Tongue (tissue), 2 donors: ENCODE measurements around the gene DHX58. TPM values are rescaled to one million over a fixed set of nuclear protein-coding genes. Genes with fewer than 3 reads are reported as not detected.

Experiments
- DNase-seq: peaks from one replicate; pipeline ENCODE4 v3.0.0-alpha.2; 2015
- total RNA-seq: library from RNA; depleted of rRNA; stranded (reverse); fragments of >200 nt; gene quantifications from one replicate; pipeline ENCODE4 v1.2.3, GENCODE V29; 2014

DHX58 gene
- total RNA-seq, 1 donor from 2014 or later: 14.4 TPM

DNA sequence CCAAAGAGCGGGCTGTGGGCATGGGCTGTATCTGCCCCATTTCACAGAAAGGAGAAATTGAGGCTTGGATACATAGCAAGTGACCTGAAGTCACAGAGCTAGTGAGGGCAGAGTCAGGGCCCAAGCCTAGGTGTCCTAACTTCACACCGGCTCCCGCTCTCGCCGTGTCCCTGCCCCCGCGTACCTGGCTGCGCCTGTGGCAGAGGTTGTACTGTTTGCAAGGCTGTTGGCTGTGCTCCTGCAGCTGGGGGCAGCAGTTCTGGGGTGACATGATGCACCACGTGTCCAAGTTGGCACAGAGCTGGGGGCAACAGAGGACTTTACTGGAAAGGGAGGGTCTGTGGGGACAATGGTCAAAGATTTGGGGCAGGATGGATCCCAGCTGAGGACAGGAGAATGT, 3.4 kb downstream of the DHX58 start:
- no peak for DNase-seq

DNA sequence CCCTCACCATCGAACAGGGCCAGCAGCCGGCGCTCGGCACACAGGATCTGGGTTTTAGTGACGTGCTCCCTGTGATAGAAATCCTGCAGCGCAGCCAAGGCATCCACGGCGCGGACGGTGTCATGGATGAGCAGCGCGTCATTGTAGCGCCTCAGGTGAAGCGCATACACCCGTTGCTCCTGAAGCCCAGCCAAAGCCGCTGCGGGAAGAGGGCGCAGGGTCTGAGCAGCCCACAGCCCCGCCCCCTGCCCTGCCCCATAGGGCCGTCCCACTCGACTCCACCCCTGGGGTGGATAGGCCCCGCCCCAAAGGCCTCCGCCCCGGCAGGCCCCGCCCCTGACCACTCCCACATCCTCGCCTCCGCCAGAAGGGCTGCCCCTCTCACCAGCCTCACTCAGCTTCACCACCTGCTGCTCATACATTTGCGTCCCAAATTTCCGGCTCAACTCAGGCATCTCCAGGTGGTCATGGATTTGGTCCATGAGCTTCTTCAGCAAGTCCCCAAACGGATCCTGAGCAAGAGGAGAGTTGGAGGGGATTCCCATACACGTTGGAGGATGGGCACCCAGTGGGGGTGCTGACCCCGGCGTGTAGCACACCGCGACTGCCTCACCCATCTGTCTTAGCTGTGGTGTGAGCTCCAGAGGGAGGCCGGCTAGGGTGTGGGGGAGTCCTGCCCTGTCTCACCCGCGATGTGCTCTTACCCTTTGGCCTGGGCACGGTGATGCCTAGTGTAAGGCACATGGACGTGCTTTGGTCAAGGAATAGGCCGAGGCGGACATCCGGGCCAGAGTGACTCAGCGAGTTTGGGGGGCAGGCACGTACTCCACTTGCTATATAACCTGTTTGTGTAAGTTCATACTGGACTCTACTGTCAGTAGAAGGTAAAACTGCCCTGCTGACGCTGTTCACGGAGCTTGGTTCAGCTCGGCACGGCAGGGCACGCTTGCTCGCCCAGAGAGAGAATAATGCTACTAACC, 4.6 kb downstream of the DHX58 start:
- peak; percentile 88 for DNase-seq

DNA sequence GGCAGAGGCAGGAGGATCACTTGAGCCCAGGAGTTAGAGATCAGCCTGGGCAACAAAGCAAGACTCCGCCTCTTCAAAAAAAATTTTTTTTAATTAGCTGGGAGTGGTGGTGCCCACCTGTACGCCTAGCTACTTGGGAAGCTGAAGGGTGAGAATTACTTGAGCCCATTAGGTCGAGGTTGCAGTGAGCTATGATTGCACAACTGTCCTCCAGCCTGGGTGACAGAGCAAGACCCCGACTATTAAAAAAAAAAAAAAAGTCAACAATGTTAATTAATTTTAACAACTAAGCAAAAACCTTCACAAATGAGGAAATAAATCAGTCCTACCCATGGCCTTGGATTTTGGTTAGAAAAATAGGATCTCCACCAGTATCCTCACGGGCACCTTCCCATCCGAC, 5.4 kb downstream of the DHX58 start:
- DNase-seq: no peak

DNA sequence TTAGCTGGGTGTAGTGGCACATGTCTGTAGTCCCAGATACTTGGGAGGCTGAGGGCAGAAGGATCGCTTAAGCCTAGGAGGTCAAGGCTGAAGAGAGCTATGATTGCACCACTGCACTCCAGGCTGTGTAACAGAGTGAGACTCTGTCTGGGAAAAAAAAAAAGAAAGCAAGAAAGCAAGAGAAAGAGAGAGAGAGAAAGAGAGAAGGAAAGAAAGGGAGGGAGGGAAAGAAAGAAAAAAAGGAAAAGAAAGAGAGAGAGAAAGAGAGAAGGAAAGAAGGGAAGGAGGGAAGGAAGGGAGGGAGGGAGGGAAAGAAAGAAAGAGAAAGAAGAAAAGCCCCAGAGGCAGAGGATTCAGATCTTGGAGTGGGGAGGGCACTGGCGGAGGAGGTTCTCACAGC, 6.5 kb downstream of the DHX58 start:
- no peak for DNase-seq

DNA sequence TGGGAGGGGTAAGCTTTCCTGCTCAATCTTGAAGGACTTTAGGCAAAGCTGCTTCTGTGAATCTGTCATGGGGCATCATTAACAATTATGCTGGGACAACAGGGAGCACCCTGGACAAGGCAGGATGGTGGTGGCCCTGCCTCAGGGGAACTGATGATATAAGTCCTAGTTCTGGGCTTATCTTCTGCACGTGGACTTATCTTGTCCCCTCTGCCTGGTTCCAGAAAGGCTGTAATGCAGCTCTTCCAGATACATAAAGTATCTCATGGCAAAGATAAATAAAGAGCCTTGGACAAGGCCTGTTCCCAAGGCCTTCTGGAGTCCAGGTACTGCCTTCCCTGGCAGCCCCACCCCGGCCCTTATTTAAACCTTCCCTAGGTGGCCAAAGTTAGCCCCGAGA, 8.2 kb downstream of the DHX58 start:
- no peak for DNase-seq

DNA sequence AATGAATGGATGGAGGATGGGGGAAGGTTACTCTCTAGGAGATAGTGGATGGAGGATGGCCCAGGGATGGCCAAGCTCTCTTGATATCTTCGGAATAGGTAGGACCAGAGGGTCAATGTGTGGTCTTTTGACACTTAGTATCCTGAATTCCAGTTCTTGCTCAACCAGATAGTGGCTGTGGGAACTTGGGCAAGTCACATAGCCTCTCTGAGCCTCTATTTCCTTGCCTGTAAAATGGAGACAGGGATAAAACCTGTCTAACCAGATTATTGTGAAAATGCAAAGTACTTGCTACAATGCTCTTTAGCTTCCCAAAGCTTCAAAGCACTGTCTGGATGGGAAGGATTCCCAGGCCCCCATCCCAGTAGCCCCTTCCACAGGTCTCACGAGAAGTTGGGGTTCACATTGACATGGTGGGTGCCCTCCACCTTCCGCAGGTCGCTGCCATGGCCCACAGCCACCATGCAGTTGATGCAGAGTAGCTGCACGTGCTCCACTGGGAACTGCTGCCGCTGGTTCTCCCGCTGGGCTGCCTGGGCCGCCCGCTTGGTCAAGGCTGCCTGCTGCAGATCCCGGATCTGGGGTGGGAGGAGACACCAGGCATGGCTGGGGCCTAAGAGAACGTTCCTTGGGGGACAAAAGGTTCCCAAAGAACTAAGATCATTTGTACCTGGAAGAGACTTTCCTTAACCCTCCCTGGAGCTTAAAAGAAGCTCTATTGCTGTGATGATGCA, 9.1 kb downstream of the DHX58 start:
- no peak for DNase-seq

DNA sequence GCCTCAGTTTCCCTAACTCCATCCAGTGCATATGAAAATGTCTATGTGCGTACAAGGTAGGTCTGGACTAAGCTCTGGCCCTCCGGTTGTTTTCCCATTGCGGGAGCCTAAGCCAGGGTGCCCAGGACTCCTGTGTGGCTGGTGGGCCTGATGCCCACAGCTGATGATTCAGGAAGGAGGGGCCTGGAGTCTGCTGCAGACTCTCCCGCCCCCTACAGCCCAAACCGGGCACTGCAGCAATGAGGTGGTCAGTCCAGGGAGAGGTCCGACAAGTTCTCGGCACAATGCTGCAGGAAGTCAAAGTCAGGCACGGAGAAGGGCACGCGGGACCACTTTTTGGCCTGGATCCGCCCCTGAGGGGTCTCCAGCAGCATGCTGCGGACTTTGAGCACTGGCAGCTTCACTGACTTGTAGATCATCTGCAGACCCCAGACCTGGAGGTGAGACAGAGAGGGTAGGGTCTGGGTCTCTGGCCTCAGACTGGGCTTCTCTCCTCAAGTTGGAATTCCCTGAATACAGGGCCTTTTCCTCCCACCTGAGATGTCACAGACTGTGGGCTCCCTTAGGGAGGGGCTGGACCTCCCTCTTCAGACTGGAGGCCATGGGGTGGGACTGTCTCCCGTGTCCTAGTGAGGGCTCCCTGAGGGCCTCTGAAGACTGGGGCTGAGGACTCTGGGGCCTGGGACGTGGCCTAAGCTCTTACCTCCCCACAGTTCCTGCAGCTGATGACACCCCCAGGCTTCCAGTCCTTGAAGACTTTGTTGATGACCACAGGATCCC, 10.8 kb downstream of the DHX58 start:
- peak; percentile 81 for DNase-seq

DNA sequence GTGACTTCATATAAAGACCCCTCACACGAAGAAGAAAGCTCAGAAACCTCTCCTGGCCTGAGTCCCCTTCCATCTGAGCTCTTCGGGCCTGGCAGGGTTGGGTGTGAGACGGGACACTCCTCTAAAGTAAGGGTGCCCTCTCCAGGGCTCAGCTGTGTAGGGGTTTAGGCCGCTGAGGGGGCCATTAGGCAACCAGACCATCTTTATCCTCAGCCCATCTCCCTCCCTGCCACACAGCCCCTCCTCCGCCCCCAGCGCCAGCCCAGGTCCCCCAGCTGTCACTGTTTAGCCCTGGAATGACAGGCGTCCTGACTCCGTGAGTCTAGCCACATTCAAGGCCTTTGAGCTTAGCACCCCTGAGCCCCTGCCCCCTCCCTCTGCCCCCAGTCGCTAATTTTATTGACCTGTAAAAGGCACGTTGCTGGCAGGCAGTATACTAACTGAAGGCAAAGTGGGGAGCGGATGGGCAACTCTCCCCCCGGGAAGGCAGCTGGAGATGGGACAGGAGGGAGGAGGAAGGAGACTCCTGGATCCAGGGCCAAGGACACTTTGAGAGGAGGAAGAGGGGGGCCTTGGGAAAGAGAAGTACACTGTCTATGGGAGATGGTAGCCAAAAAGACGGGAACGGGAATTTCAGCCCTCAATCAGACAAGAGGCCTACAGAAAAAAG, 13.6 kb downstream of the DHX58 start:
- peak; percentile 53 for DNase-seq

DNA sequence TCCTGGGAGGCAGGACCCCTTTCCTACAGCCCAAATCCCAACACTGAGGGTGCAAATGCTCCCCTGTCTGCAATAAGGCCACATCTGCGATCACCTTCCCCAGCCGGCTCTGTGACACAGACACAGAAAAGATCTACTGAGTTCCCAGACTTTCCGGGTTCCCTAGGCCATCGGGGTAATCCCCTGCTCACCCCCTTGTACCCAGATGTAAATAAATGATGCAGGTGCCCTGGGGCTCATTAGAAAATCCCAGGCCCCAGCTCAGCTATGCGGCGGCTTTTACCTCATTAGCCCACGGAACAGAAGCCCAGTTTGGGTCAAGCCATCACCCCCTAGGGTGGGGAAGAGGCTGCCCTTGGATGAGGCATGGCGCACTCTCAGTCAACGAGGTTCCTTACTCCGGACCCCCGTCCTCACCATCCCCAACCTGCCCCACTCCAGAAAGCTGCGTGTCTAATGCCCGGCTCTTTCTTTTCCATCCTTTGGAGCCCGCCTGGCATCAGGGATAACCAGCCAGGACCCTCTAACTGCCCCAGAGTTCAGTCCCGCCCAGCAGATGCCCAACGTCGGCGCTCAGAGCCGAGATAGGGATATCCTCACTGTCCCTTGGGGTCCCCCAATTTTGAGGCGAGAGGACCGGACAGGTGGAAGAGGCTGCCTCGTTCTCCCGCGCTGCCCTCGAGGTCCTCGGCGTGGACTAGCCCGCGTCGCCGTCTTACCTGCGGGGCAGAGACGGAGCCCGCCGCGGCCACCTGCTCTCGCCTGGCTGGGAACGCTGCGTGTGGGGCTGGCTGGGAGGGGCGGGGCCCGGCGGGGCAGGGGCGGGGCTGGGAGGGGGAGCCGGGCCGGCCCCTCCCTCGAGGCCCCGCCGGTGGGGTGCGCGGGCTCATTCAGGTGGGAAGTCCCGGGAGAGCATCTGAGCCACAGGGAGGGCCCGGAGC, 14.6 kb downstream of the DHX58 start, which contains the start of gene ZNF385C:
ZNF385C (minus strand) TSS at position 783 of the 941 bp plus-strand sequence. CDS start 35,417 bp downstream, outside the sequence.
- DNase-seq: peak; percentile 42

DNA sequence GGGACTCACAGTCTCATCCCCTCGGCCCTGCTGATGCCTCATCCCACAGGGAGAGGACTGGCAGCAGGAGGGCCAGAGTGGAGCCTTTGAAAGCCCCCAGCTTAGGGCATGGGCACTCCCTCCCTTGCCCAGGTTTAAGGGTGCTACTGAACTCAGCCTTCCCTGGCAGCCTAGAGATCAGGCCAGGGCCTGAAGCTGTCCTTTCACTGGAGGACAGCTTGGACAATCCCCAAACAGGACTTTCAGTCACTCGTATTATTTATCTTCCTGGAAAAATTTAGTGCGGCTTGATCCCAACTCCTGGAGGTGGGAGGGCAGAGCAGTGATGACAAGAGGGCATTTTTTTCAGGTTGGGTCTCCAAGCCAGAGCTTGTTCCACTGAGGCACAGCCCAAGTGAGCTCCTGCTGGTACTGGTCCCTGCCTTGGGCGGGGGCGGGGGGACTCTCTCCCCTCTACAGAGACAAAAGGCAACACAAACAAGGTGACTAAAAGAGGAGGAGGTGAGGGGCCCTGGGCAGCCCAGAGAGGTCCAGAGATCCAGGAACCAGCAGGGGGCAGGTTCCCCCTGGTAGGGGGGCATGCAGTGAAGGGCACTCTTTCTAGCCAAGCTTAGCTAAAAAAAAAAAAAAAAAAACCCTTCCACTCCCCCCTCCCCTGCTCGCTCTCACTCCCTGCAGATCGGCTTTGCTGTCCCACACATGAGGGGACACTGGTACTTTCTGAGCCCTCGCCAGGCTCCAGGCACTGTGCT, 16.0 kb downstream of the DHX58 start:
- no peak for DNase-seq

DNA sequence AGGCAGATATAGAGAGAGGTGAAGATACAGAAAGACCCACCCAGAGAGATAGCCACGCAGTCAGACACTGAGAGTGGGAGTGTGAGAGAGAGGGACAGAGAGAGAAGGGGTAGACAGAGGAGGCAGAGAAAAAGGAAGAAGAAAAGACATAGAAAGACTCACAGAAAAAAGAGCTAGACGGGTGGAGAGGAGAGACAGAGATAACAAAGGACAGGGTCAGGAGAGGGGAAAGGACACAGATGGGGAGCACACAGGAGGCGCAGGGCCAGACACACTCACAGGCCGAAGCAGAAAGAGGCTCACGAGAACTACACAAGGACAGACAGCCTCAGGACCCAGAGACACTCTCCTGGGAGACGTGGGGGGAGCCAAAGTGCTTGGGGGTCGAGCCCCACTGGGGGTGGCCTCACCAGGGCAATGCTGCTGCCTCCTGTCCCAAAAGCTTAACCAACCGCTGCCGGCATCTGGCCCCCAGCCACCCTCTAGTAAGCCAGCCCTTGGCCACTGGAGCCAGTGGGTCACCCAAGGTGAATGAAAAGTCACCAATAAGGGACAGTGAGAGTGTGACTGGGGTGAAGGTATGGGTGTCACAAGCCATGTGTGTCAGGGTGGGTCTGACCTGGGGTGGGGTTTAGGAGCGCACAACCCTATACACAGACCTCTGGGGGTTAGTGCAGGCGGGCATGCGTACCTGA, 18.0 kb downstream of the DHX58 start:
- no peak for DNase-seq

DNA sequence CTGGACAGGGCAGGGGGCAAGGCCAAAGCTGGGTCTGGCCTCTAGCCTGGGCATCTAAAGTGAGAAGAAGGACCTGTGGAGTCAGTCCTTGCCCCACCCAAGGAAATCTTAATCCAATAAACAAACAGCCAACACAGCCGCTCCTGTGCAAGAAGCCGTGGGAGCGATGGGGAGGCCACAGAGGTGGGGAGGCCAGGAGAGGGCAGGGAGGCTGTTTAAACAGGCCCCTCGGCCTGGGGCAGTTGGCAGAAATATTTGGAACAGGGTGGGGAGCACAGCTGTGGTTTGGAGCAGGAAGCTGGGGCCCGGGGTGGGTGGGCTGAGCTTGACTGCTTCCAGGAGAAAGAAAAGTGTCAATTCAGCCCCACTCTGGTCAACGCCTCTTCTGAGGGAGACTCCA, 19.6 kb downstream of the DHX58 start:
- peak; percentile 35 for DNase-seq

DNA sequence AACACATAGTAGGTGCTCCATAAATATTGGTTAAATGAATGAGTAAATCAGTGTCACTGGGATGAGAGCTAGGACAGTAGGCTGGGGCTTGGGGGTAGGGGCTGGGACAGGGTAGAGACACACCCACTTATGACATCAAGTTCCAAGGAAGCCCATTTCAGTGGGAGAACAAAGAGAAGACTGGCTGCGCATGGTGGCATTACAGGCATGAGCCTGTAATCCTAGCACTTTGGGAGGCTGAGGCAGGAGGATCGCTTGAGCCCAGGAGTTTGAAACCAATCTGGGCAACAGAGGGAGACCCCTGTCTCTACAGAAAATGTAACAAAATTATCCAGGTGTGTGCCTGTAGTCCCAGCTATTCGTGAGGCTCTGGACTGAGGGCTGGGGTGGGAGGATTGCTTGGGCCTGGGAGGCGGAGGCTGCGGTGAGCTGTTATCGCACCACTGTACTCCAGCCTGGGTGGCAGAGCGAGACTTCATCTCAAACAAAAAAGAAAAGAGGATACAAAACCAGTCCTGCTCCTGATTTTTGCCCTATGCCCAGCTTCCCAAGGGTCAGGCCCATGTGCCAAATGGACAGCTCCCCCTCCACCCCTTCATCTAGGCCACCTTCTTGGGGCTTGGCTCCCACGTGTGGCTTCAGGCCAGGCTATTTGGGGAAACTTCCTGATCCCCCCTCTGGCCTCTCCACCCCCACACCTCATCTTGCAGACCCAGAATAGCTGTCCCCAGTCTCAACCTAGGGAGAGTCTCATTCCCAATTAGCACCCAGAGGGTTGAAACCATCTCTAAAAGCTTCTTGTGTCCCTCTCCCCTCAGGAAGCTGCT, 21.3 kb downstream of the DHX58 start:
- DNase-seq: no peak

DNA sequence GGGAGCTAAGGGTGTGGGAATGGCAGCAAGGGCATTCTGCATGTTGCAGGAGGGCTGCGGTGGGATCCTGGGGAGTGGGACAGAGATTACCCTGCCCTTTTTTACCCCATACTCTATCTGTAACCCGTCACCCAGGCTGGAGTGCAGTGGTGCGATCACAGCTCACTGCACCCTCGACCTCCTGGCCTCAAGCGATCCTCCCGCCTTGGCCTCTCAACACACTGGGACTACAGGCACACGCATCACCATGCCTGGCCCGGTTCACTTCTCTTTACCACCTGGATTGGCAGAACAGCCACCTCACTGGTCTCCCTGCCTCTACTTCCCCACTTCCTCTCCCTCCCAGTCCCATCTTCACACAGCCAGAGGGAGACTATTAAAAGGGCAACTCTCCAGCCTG, 23.8 kb downstream of the DHX58 start:
- DNase-seq: no peak

DNA sequence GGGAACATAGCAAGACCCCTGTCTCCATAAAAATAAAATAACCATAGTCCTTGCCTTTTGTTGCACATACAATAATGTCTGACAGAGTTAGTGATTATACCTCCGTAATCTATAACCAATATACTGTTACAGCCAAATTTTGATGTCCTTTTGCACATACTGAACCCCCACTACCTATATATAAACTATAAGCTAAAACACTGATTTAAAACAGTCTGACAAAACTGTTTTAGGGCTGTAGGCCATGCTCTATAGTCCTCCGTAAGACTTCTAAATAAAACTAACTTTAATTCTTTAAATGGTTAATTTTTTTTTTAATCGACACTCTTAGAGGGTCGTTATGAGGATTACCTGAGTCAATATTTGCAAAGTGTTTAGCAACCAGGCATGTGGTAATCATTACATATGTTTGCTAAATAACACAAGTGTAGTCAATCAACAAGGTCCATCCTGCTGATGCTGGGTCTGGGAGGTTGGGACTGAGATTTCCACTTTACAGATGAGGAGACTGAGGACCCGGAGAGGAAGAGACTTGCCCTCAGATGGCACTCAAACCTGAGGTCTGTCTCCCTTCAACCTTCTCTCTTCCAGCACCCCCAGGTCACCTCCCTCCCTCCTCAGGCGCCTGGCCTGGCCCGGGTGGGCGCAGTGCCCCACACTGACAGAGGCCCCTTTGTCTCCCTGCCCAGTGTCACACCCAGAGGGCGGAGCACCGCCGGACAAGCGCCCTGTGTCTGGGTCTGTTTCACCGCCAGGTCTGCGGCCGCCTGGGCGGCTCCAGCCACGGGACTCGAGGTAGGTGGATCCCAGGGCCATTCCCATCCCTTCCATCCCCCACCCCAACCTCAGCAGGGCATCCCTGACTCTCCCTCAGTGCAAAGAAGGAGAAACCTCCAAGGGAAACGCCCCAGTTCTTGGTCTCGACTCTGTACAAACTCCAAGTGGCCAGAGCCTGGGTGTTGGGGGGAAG, 24.5 kb downstream of the DHX58 start:
- DNase-seq: peak; percentile 36

DNA sequence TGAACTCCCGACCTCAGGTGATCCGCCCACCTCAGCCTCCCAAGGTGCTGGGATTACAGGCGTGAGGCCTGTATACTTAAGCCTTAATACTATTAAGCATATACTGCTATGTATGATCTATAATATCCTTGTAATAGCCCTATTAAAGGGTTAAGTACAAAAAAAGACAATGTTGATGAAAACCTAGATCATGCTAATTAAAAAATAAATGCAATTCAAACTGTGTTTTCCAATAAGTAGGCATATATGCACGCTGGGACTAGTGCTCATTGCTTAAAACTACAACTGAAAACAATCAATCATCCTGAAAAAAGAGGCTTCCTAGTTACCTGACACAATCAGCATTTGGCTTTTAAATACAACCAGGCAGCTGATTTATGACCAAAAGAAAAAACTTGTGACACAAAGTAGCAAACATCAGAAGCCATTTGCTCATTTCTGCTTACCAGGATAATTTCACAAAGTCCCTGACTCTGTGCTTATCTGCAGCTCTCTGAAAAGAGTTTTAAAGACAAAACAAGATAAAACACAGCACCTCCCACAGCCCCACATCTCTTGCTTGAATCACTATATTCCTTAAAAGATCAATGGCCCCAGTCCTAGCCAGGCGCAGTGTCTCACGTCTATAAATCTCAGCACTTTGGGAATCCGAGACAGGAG, 25.3 kb downstream of the DHX58 start:
- DNase-seq: no peak
